ENCODE measurements around the gene ZNF780B. TPM values are rescaled to one million over a fixed set of nuclear protein-coding genes. Genes with fewer than 3 reads are reported as not detected.

The ZNF780B gene
- total RNA-seq, 5 donors from 2014 or later (not counting 1 experiment from before 2014, with no cell fraction given) = 18.0 to 55.2 (median 49.0) TPM

GRCh38 chr19:39986643-39987042 is 69.4 kb downstream of the ZNF780B start:
- ChIA-PET POLR2A (no interaction called here), CTCF (no interaction called here)
- Histone ChIP-seq H3K36me3 (ENCODE audit: control insufficient read depth in 2 of 2, extremely low read depth in 1 of 2, insufficient read depth in 1 of 2, low read length in 1 of 2) (peaks cover 0 to 9% of the 10 kb centered on the region in 2 donors), H3K4me1 (ENCODE audit: control insufficient read depth in 1 of 2, extremely low read depth in 1 of 2, insufficient read depth in 2 of 2, low read length in 2 of 2) (peaks cover 0 to 3% of the 10 kb centered on the region in 2 experiments), H3K9me3 (peaks cover 3% of the 10 kb centered on the region), H3K27me3 (replicated peaks in 1 of 2; ENCODE audit: control insufficient read depth in 2 of 2, extremely low read depth in 1 of 2, insufficient read depth in 2 of 2, low read length in 1 of 2) (no peaks in the 10 kb centered on the region), H3K4me3 (ENCODE audit: control insufficient read depth in 1 of 2, extremely low read depth in 1 of 2, low read length in 1 of 2) (no peak overlapping the region), H3K27ac (ENCODE audit: low read length) (no peak overlapping the region)
- peaks cover 50% of the 10 kb centered on the region for H3K36me3 Mint-ChIP-seq
- no peak overlapping the region for H3K27ac Mint-ChIP-seq
- H3K4me3 Mint-ChIP-seq = no peak overlapping the region
- H3K4me1 Mint-ChIP-seq = peaks cover 29 to 33% (median 30%) of the 10 kb centered on the region in 3 donors
- no peak for DNase-seq
- no peaks in the 10 kb centered on the region for H3K27me3 Mint-ChIP-seq
- peaks cover 21 to 37% (median 26%) of the 10 kb centered on the region in 3 donors for H3K9me3 Mint-ChIP-seq
- ATAC-seq (replicated peaks in 1 of 4) = no peak

GRCh38 chr19:39983695-39984300 is 72.2 kb downstream of the ZNF780B start:
- H3K36me3 Mint-ChIP-seq = peaks cover 65% of the 10 kb centered on the region
- ATAC-seq (replicated peaks in 1 of 4) = no peak
- POLR2A ChIA-PET = no interaction called here

GRCh38 chr19:39982883-39983282 is 73.1 kb downstream of the ZNF780B start:
- H3K4me3 Mint-ChIP-seq = no peak overlapping the region
- WGBS (ENCODE audit: insufficient coverage) = no CpG with 5 or more reads among the region's 1 CpG
- CTCF ChIA-PET = no interaction called here
- POLR2A ChIA-PET = no interaction called here
- no peaks in the 10 kb centered on the region for H3K27me3 ChIP-seq (replicated peaks in 1 of 2; ENCODE audit: control insufficient read depth in 2 of 2, extremely low read depth in 1 of 2, insufficient read depth in 2 of 2, low read length in 1 of 2)
- no peak overlapping the region for H3K27ac Mint-ChIP-seq
- H3K4me3 ChIP-seq (ENCODE audit: control insufficient read depth in 1 of 2, extremely low read depth in 1 of 2, low read length in 1 of 2) = no peak overlapping the region
- H3K36me3 Mint-ChIP-seq = peaks cover 69% of the 10 kb centered on the region
- H3K27ac ChIP-seq (ENCODE audit: low read length) = no peak overlapping the region
- peaks cover 3% of the 10 kb centered on the region for H3K9me3 ChIP-seq
- no peaks in the 10 kb centered on the region for H3K4me1 ChIP-seq (ENCODE audit: control insufficient read depth in 1 of 2, extremely low read depth in 1 of 2, insufficient read depth in 2 of 2, low read length in 2 of 2)
- DNase-seq (no peak), ATAC-seq (replicated peaks in 1 of 4) (no peak)
- H3K4me1 Mint-ChIP-seq = peaks cover 8 to 11% (median 9%) of the 10 kb centered on the region in 3 donors
- H3K36me3 ChIP-seq (ENCODE audit: control insufficient read depth in 2 of 2, extremely low read depth in 1 of 2, insufficient read depth in 1 of 2, low read length in 1 of 2) = peaks cover 20 to 42% of the 10 kb centered on the region in 2 donors
- no peaks in the 10 kb centered on the region for H3K27me3 Mint-ChIP-seq
- H3K9me3 Mint-ChIP-seq = peaks cover 21 to 37% (median 26%) of the 10 kb centered on the region in 3 donors

More at GRCh38 chr19:39983695-39984300, 72.2 kb downstream of the ZNF780B start:
- Histone ChIP-seq H3K27me3 (replicated peaks in 1 of 2; ENCODE audit: control insufficient read depth in 2 of 2, extremely low read depth in 1 of 2, insufficient read depth in 2 of 2, low read length in 1 of 2) (no peaks in the 10 kb centered on the region), H3K36me3 (ENCODE audit: control insufficient read depth in 2 of 2, extremely low read depth in 1 of 2, insufficient read depth in 1 of 2, low read length in 1 of 2) (peaks cover 17 to 33% of the 10 kb centered on the region in 2 donors), H3K4me3 (ENCODE audit: control insufficient read depth in 1 of 2, extremely low read depth in 1 of 2, low read length in 1 of 2) (no peak overlapping the region), H3K4me1 (ENCODE audit: control insufficient read depth in 1 of 2, extremely low read depth in 1 of 2, insufficient read depth in 2 of 2, low read length in 2 of 2) (no peaks in the 10 kb centered on the region), H3K9me3 (peaks cover 3% of the 10 kb centered on the region), H3K27ac (ENCODE audit: low read length) (no peak overlapping the region)
- Mint-ChIP-seq H3K4me3 (no peak overlapping the region), H3K27me3 (no peaks in the 10 kb centered on the region), H3K27ac (no peak overlapping the region), H3K4me1 (peaks cover 8 to 12% (median 10%) of the 10 kb centered on the region in 3 donors), H3K9me3 (peaks cover 21 to 37% (median 26%) of the 10 kb centered on the region in 3 donors)
- CTCF ChIA-PET = no interaction called here
- WGBS (ENCODE audit: insufficient coverage) = 100% methylated on average over 2 of the region's 5 CpGs
- no peak for DNase-seq

Other genes with a start within 250 kb of the ZNF780B start
- gene DYRK1B, start 222.1 kb downstream of the ZNF780B start, total RNA-seq = 10 to 100 TPM; 18.9 to 38.4 (median 28.0) TPM
- 100 to 1,000 TPM; 291 to 348 (median 299) TPM for gene FBL, start 209.9 kb downstream of the ZNF780B start, total RNA-seq
- gene FCGBP, start 121.6 kb downstream of the ZNF780B start, total RNA-seq = 10 to 100 TPM; 12.6 to 88.0 (median 43.3) TPM
- gene PSMC4, start 85.1 kb downstream of the ZNF780B start, total RNA-seq = 10 to 100 TPM; 58.5 to 80.0 (median 59.6) TPM
- gene ZNF546, start 59.2 kb downstream of the ZNF780B start, total RNA-seq = 10 to 100 TPM in 3 of 5 donors, 1 to 10 TPM in 2; 5.9 to 18.0 (median 12.9) TPM
- 10 to 100 TPM; 18.2 to 43.0 (median 29.0) TPM for gene ZNF780A, start 34.7 kb upstream of the ZNF780B start, total RNA-seq
- 10 to 100 TPM; 20.9 to 39.6 (median 33.0) TPM for gene MAP3K10, start 135.2 kb upstream of the ZNF780B start, total RNA-seq
- not detected for gene TTC9B, start 162.2 kb upstream of the ZNF780B start, total RNA-seq
- 1 to 10 TPM in 4 of 5 donors, under 1 TPM in 1; 0.82 to 2.3 (median 1.2) TPM for gene CCNP, start 170.5 kb upstream of the ZNF780B start, total RNA-seq
- gene AKT2, start 229.1 kb upstream of the ZNF780B start, total RNA-seq = 100 to 1,000 TPM; 169 to 218 (median 172) TPM